ENCODE measurements around the gene ABTB2. TPM values are rescaled to one million over a fixed set of nuclear protein-coding genes. Genes with fewer than 3 reads are reported as not detected.

ABTB2 gene
- total and polyA plus RNA-seq, 2 experiments from 2014 or later = 2.6 to 12.1 TPM

- H3K27me3 Mint-ChIP-seq (ENCODE audit: insufficient read depth, low read depth, poor library complexity) = peaks cover 11% of the 10 kb centered on the region
- no peak overlapping the region for H3K27ac Mint-ChIP-seq
- DNase-seq (ENCODE audit: low spot score) = no peak
- TF ChIP-seq POLR2AphosphoS5 (IDR thresholded peaks at IDR 0.05; ENCODE audit: low read depth) = no peak
- no peak for TF ChIP-seq STAT1 (IDR thresholded peaks at IDR 0.05; ENCODE audit: unreplicated experiment)
- no peak for TF ChIP-seq CREB1 (CRISPR knock-in tag; IDR thresholded peaks at IDR 0.05; ENCODE audit: low read depth)
- TF ChIP-seq ZNF114 (CRISPR knock-in tag; IDR thresholded peaks at IDR 0.05) = no peak
- no peak for TF ChIP-seq NANOG (IDR thresholded peaks at IDR 0.05; ENCODE audit: borderline replicate concordance)
- TF ChIP-seq ZNF331 (CRISPR knock-in tag; IDR thresholded peaks at IDR 0.05; ENCODE audit: low read depth) = no peak
- TF ChIP-seq CTCF (conservative IDR thresholded peaks at IDR 0.05; ENCODE audit: low read depth in 2 of 2) = no peak
- TF ChIP-seq JUNB (IDR thresholded peaks at IDR 0.05; ENCODE audit: unreplicated experiment) = no peak
- TF ChIP-seq ETS1 (IDR thresholded peaks at IDR 0.05) = no peak
- TF ChIP-seq REST (IDR thresholded peaks at IDR 0.05; ENCODE audit: unreplicated experiment) = no peak
- TF ChIP-seq EZH2 (IDR thresholded peaks at IDR 0.05; ENCODE audit: low read depth, unreplicated experiment) = no peak
- TF ChIP-seq EZH2phosphoT487 (IDR thresholded peaks at IDR 0.05; ENCODE audit: unreplicated experiment) = no peak
- TF ChIP-seq ZNF462 (CRISPR knock-in tag; IDR thresholded peaks at IDR 0.05) = no peak
- Histone ChIP-seq H3K27me3 (ENCODE audit: insufficient read depth) (no peaks in the 10 kb centered on the region), H3F3A (replicated peaks; ENCODE audit: low read depth) (no peaks in the 10 kb centered on the region), H3K4me1 (ENCODE audit: insufficient read depth) (peaks cover 4% of the 10 kb centered on the region; the same call in 1 of the 2 replicates), H3K36me3 (ENCODE audit: insufficient read depth) (no peaks in the 10 kb centered on the region), H3K4me3 (no peak overlapping the region), H3K27ac (ENCODE audit: low read depth) (no peak overlapping the region), H4K20me1 (replicated peaks; ENCODE audit: insufficient read depth) (no peaks in the 10 kb centered on the region; the same call in 1 of the 2 replicates), H2AFZ (no peak overlapping the region), H3K4me2 (no peak overlapping the region), H3K9me2 (ENCODE audit: insufficient read depth) (no peaks in the 10 kb centered on the region), H3K79me2 (replicated peaks; ENCODE audit: insufficient read depth) (0 out of 2 replicates have a peak, but pooled peaks cover 2% of the 10 kb centered on the region)
- H3K4me1 Mint-ChIP-seq = peaks cover 28% of the 10 kb centered on the region
- no peaks in the 10 kb centered on the region for H3K36me3 Mint-ChIP-seq (ENCODE audit: low read depth)
- H3K9me3 Mint-ChIP-seq = no peaks in the 10 kb centered on the region
- ATAC-seq = no peak
- H3K4me3 Mint-ChIP-seq = no peak overlapping the region
Measured at GRCh38 chr11:34271727-34272126, 86.1 kb downstream of the ABTB2 start.

All from GM23338 (cell line).